ENCODE measurements around the gene COMT. TPM values are rescaled to one million over a fixed set of nuclear protein-coding genes. Genes with fewer than 3 reads are reported as not detected.

COMT gene
- total RNA-seq, 3 donors from 2014 or later (not counting 1 experiment from before 2014, with no cell fraction given) = 37.5 to 56.2 (median 38.2) TPM

- Mint-ChIP-seq H3K4me3 (no peak overlapping the region), H3K27ac (no peak overlapping the region), H3K27me3 (ENCODE audit: low read depth in 2 of 2) (no peaks in the 10 kb centered on the region), H3K9me3 (no peaks in the 10 kb centered on the region), H3K4me1 (peaks cover 6 to 8% of the 10 kb centered on the region in 2 donors), H3K36me3 (peaks cover 13% of the 10 kb centered on the region)
- WGBS (ENCODE audit: insufficient coverage) = 91% methylated on average over 5 of the region's 6 CpGs
- no peak for DNase-seq
- no peak overlapping the region for H3K27ac ChIP-seq (ENCODE audit: low read length)
- ATAC-seq = no peak
- intact Hi-C loops (cut with micrococcal nuclease) = no loop called here
- no peaks in the 10 kb centered on the region for H3K9me3 ChIP-seq (ENCODE audit: control insufficient read depth, insufficient read depth, low read length)
- H3K4me3 ChIP-seq (ENCODE audit: low read length) = no peak overlapping the region
- H3K4me1 ChIP-seq (ENCODE audit: control insufficient read depth, insufficient read depth, low read length) = no peaks in the 10 kb centered on the region
- no peaks in the 10 kb centered on the region for H3K27me3 ChIP-seq (ENCODE audit: control insufficient read depth, insufficient read depth, low read length)
- no peak for TF ChIP-seq CTCF (IDR thresholded peaks at IDR 0.05)
- peaks cover 47% of the 10 kb centered on the region for H3K36me3 ChIP-seq (ENCODE audit: control insufficient read depth, insufficient read depth, low read length)
These were observed 28.1 kb upstream of the COMT start for GRCh38 chr22:19913337-19913936.

GRCh38 chr22:19914201-19914943 lies 27.2 kb upstream of the COMT start:
- H3K27ac Mint-ChIP-seq = no peak overlapping the region
- Histone ChIP-seq H3K9me3 (ENCODE audit: control insufficient read depth, insufficient read depth, low read length) (no peaks in the 10 kb centered on the region), H3K4me1 (ENCODE audit: control insufficient read depth, insufficient read depth, low read length) (no peaks in the 10 kb centered on the region), H3K4me3 (ENCODE audit: low read length) (no peak overlapping the region), H3K27ac (ENCODE audit: low read length) (no peak overlapping the region), H3K36me3 (ENCODE audit: control insufficient read depth, insufficient read depth, low read length) (peaks cover 50% of the 10 kb centered on the region), H3K27me3 (ENCODE audit: control insufficient read depth, insufficient read depth, low read length) (no peaks in the 10 kb centered on the region)
- ATAC-seq (no peak), DNase-seq (no peak)
- H3K4me3 Mint-ChIP-seq = no peak overlapping the region
- no peaks in the 10 kb centered on the region for H3K27me3 Mint-ChIP-seq (ENCODE audit: low read depth in 2 of 2)
- TF ChIP-seq CTCF (IDR thresholded peaks at IDR 0.05) = no peak
- H3K4me1 Mint-ChIP-seq = peaks cover 6 to 8% of the 10 kb centered on the region in 2 donors
- H3K9me3 Mint-ChIP-seq = no peaks in the 10 kb centered on the region
- H3K36me3 Mint-ChIP-seq = peaks cover 13% of the 10 kb centered on the region
- WGBS (ENCODE audit: insufficient coverage) = 97% methylated on average over 9 of the region's 9 CpGs
- intact Hi-C loops (cut with micrococcal nuclease) = no loop called here

- Histone ChIP-seq H3K4me3 (ENCODE audit: low read length) (no peak overlapping the region), H3K9me3 (ENCODE audit: control insufficient read depth, insufficient read depth, low read length) (no peaks in the 10 kb centered on the region), H3K27ac (ENCODE audit: low read length) (no peak overlapping the region), H3K27me3 (ENCODE audit: control insufficient read depth, insufficient read depth, low read length) (no peaks in the 10 kb centered on the region), H3K4me1 (ENCODE audit: control insufficient read depth, insufficient read depth, low read length) (no peaks in the 10 kb centered on the region), H3K36me3 (ENCODE audit: control insufficient read depth, insufficient read depth, low read length) (peaks cover 50% of the 10 kb centered on the region)
- no peak overlapping the region for H3K27ac Mint-ChIP-seq
- no peaks in the 10 kb centered on the region for H3K27me3 Mint-ChIP-seq (ENCODE audit: low read depth in 2 of 2)
- ATAC-seq (no peak), DNase-seq (no peak)
- H3K4me3 Mint-ChIP-seq = no peak overlapping the region
- intact Hi-C loops (cut with micrococcal nuclease) = no loop called here
- H3K4me1 Mint-ChIP-seq = no peaks in the 10 kb centered on the region
- TF ChIP-seq CTCF (IDR thresholded peaks at IDR 0.05) = no peak
- no peaks in the 10 kb centered on the region for H3K9me3 Mint-ChIP-seq
- WGBS (ENCODE audit: insufficient coverage) = 90% methylated on average over 9 of the region's 13 CpGs
- H3K36me3 Mint-ChIP-seq = peaks cover 13% of the 10 kb centered on the region
These were observed 26.2 kb upstream of the COMT start for GRCh38 chr22:19915287-19915954.
